Adrenal gland (tissue), 12 donors: ENCODE data around the gene BTBD9. TPM values are rescaled to one million over a fixed set of nuclear protein-coding genes. Genes with fewer than 3 reads are reported as not detected.

Source experiments
- DNase-seq, 7 donors: peaks; one replicate each; pipeline ENCODE4 v3.0.0-alpha.2; 2019 to 2020
- H3K27ac ChIP-seq, 5 donors: fragments of 200-600 bp; sonication (generic) in 4 of 5; 1 replicate in 3 of 5; 2 replicates in 2 of 5; pipeline versions ENCODE4 v1.5.1 to v1.8.0; 2016 to 2020; ENCODE audit warnings: mild to moderate bottlenecking in 1 of 5
- H3K27me3 ChIP-seq: fragments of 200-600 bp; 2 replicates; pipeline ENCODE4 v1.8.0; 2021
- H3K36me3 ChIP-seq, 2 donors: fragments of 200-600 bp; replicated peaks in 1 of 2; 1 replicate in 1 of 2; 2 replicates in 1 of 2; pipeline versions ENCODE4 v1.5.1 to v1.8.0; 2018 to 2022
- H3K4me1 ChIP-seq, 2 donors: fragments of 200-600 bp; replicated peaks in 1 of 2; 1 replicate in 1 of 2; 2 replicates in 1 of 2; pipeline versions ENCODE4 v1.5.1 to v1.8.0; 2018 to 2021
- H3K4me3 ChIP-seq, 4 donors: fragments of 200-600 bp; sonication (generic) in 3 of 4; one replicate each; pipeline ENCODE4 v1.5.1; 2016 to 2018
- H3K9me3 ChIP-seq, 3 donors: fragments of 200-600 bp; sonication (generic) in 1 of 3; replicated peaks in 1 of 3; 1 replicate in 2 of 3; 2 replicates in 1 of 3; pipeline versions ENCODE4 v1.5.1 to v1.8.0; 2016 to 2021
- CTCF ChIP-seq, 6 experiments: fragments of 450-650 bp in 4 of 6; fragments of 200-600 bp in 2 of 6; sonication (generic) in 1 of 6; IDR thresholded peaks; 1 replicate in 5 of 6; 2 replicates in 1 of 6; pipeline versions ENCODE4 v1.5.1 to v1.8.0; 2016 to 2021; ENCODE audit warnings: antibody characterized with exemption in 6 of 6, mild to moderate bottlenecking in 2 of 6, moderate library complexity in 1 of 6
- POLR2A ChIP-seq, 2 donors: fragments of 450-650 bp; IDR thresholded peaks; one replicate each; pipeline ENCODE4 v1.6.1; 2017; ENCODE audit warnings: antibody characterized with exemption in 2 of 2, mild to moderate bottlenecking in 2 of 2, moderate library complexity in 1 of 2
- WGBS, 4 donors: extraction: QIAGEN DNeasy Blood & Tissue Kit in 2 of 4; methylation state at CpG; one replicate each; pipeline versions ENCODE4 v1.1.5 to v1.1.7; 2013 to 2017; 5-methylcytosine and 5-hydroxymethylcytosine counted together
- intact Hi-C, 2 donors: fragments of 100-400 bp; cut with DNase I; formaldehyde crosslinking; loops; one replicate each; pipeline versions ENCODE4 v1.14.1 to v1.15.0; 2022 to 2023
- polyA plus RNA-seq, 3 donors: library from polyadenylated mRNA; stranded (reverse); fragments of 200-250 nt in 2 of 3; fragments of 350-450 nt in 1 of 3; fragmentation: Illumina TruSeq in 1 of 3; extraction: RNeasy Lipid Tissue Mini Kit (QIAGEN cat#74804) in 1 of 3; gene quantifications; one replicate each; pipeline ENCODE4 v1.2.3, GENCODE V29; 2013 to 2014
- total RNA-seq, 9 donors: library from RNA; depleted of rRNA in 4 of 9; stranded (reverse); fragments of >200 nt in 4 of 9; fragments of 120-200 nt in 1 of 9; fragmentation: NEBNext Ultra II Directional in 1 of 9; extraction: Animal tissue kit (Norgen Biotek cat#: 25700) in 1 of 9; gene quantifications; one replicate each; pipeline versions ENCODE4 v1.1.0 to v1.2.4, GENCODE V29; 2013 to 2023
- donor health status: healthy with polysubstance abuse.
- donor health status: Bipolar disorder and iron deficiency.
- donor health status: DM: yes; HTN: yes; CAD: no.
- donor health status: DM: no; HTN: no; CAD: no.
- donor health status: DM: no; HTN: no; CAD: no.
- donor health status: DM: yes; HTN: yes; CAD: no.

BTBD9 gene
- total and polyA plus RNA-seq, 12 donors: 2.4 to 29.6 (median 18.1) TPM

- Histone ChIP-seq H3K4me3 (no peak overlapping the region), H3K4me1 (peaks cover 0 to 12% of the 10 kb centered on the region in 2 donors), H3K9me3 (no peaks in the 10 kb centered on the region), H3K27ac (no peak overlapping the region), H3K36me3 (no peaks in the 10 kb centered on the region), H3K27me3 (no peaks in the 10 kb centered on the region)
- 90 to 95% (median 91%) methylated on average over 11 of the region's 11 CpGs for WGBS, 4 donors
- intact Hi-C loops: no loop called here
- DNase-seq: peak in 1 of 7 donors; percentile 14
- TF ChIP-seq POLR2A (IDR thresholded peaks at IDR 0.05): no peak
- no peak for TF ChIP-seq CTCF (IDR thresholded peaks at IDR 0.05)
Measured at GRCh38 chr6:38215225-38215624, 424.5 kb downstream of the BTBD9 start.

GRCh38 chr6:38214159-38214558 is 425.6 kb downstream of the BTBD9 start:
- H3K4me3 ChIP-seq: no peak overlapping the region
- WGBS, 4 donors: 88 to 100% (median 98%) methylated on average over 1 to 2 of the region's 2 CpGs
- no peaks in the 10 kb centered on the region for H3K27me3 ChIP-seq
- no peak overlapping the region for H3K27ac ChIP-seq
- peaks cover 0 to 12% of the 10 kb centered on the region in 2 donors for H3K4me1 ChIP-seq
- H3K36me3 ChIP-seq: no peaks in the 10 kb centered on the region
- intact Hi-C loops: no loop called here
- no peaks in the 10 kb centered on the region for H3K9me3 ChIP-seq
- peak in 1 of 7 donors; percentile 12 for DNase-seq
- TF ChIP-seq POLR2A (IDR thresholded peaks at IDR 0.05) (no peak), CTCF (IDR thresholded peaks at IDR 0.05) (no peak)

- H3K27ac ChIP-seq: no peak overlapping the region
Measured at GRCh38 chr6:38213251-38213658, 426.5 kb downstream of the BTBD9 start.

GRCh38 chr6:38212579-38212978 is 427.1 kb downstream of the BTBD9 start:
- peak in 1 of 7 donors; percentile 46 for DNase-seq
- H3K4me3 ChIP-seq: no peak overlapping the region
- no peak for TF ChIP-seq CTCF (IDR thresholded peaks at IDR 0.05)
- no peak for TF ChIP-seq POLR2A (IDR thresholded peaks at IDR 0.05)
- H3K36me3 ChIP-seq: no peaks in the 10 kb centered on the region
- peak overlapping the region in 1 of 5 donors; percentile 40 for H3K27ac ChIP-seq
- H3K4me1 ChIP-seq: peaks cover 0 to 12% of the 10 kb centered on the region in 2 donors
- no peaks in the 10 kb centered on the region for H3K27me3 ChIP-seq
- no peaks in the 10 kb centered on the region for H3K9me3 ChIP-seq
- WGBS, 4 donors: 65 to 77% (median 74%) methylated on average over 5 of the region's 5 CpGs
- intact Hi-C loops: no loop called here

More at GRCh38 chr6:38213251-38213658, 426.5 kb downstream of the BTBD9 start:
- Histone ChIP-seq H3K4me1 (peaks cover 0 to 12% of the 10 kb centered on the region in 2 donors), H3K9me3 (no peaks in the 10 kb centered on the region), H3K4me3 (no peak overlapping the region), H3K36me3 (no peaks in the 10 kb centered on the region), H3K27me3 (no peaks in the 10 kb centered on the region)
- intact Hi-C loops: no loop called here
- 74 to 85% (median 80%) methylated on average over 2 of the region's 2 CpGs for WGBS, 4 donors
- DNase-seq: no peak
- TF ChIP-seq CTCF (IDR thresholded peaks at IDR 0.05): no peak
- TF ChIP-seq POLR2A (IDR thresholded peaks at IDR 0.05): no peak
